PC-3 (cell line): Measurements from ENCODE around the gene SULT1B1. TPM values are rescaled to one million over a fixed set of nuclear protein-coding genes. Genes with fewer than 3 reads are reported as not detected.

Experiments
- ATAC-seq: fragments of 200-7000 bp; cut with Tn5 transposase; 2 replicates; pipeline ENCODE4 v1.9.1; 2020; ENCODE audit warnings: mild to moderate bottlenecking, moderate library complexity
- BruUV-seq: library from RNA; stranded (reverse); fragments of 400-500 nt; replicated peaks from 2 replicates; lab custom pipeline; 2021; lab: Mats Ljungman, UMichigan
- CTCF ChIA-PET: fragments of 300-600 bp; sonication (Branson Sonifier 250); formaldehyde crosslinking; loops from one replicate; lab custom pipeline; 2022; ENCODE audit warnings: antibody characterized with exemption; lab: Charles Lee
- POLR2A ChIA-PET: fragments of 300-600 bp; sonication (Branson Sonifier 250); formaldehyde crosslinking; loops from one replicate; lab custom pipeline; 2022; ENCODE audit warnings: antibody characterized with exemption; ENCODE audit not compliant: unreplicated experiment; lab: Charles Lee
- DNase-seq: peaks from one replicate; pipeline ENCODE4 v3.0.0-alpha.2; 2015
- H2AFZ ChIP-seq: fragments of 300-600 bp; sonication (generic); 2 replicates; pipeline ENCODE4 v1.6.0; 2016; ENCODE audit warnings: antibody characterized with exemption, low read length
- H3F3A ChIP-seq: fragments of 300-600 bp; sonication (generic); one replicate; pipeline ENCODE4 v1.6.0; 2017; ENCODE audit warnings: antibody characterized with exemption, low read length, control low read depth, mild to moderate bottlenecking; ENCODE audit not compliant: unreplicated experiment
- H3K27ac ChIP-seq: fragments of 300-600 bp; sonication (generic); 2 replicates; pipeline ENCODE4 v1.5.1; 2016; ENCODE audit warnings: mild to moderate bottlenecking, low read length
- H3K27me3 ChIP-seq: fragments of 300-600 bp; sonication (generic); 2 replicates; pipeline ENCODE4 v1.6.1; 2016; ENCODE audit warnings: low read length, mixed read lengths
- H3K36me3 ChIP-seq: fragments of 300-600 bp; sonication (generic); 2 replicates; pipeline ENCODE4 v1.6.1; 2016; ENCODE audit warnings: low read depth, mixed run types, low read length, mixed read lengths
- H3K4me1 ChIP-seq: fragments of 300-600 bp; sonication (generic); 2 replicates; pipeline ENCODE4 v1.5.1; 2016; ENCODE audit warnings: low read length; ENCODE audit not compliant: insufficient read depth
- H3K4me2 ChIP-seq: fragments of 300-600 bp; sonication (generic); 2 replicates; pipeline ENCODE4 v1.6.0; 2016; ENCODE audit warnings: low read length
- H3K4me3 ChIP-seq: fragments of 300-600 bp; sonication (generic); 2 replicates; pipeline ENCODE4 v1.5.1; 2016; ENCODE audit warnings: mild to moderate bottlenecking, low read length, mixed read lengths
- H3K79me2 ChIP-seq: fragments of 300-600 bp; sonication (generic); 2 replicates; pipeline ENCODE4 v1.6.1; 2017; ENCODE audit warnings: low read length, mixed read lengths
- H3K9ac ChIP-seq: fragments of 300-600 bp; sonication (generic); 2 replicates; pipeline ENCODE4 v1.6.0; 2016; ENCODE audit warnings: mild to moderate bottlenecking, low read length
- H3K9me2 ChIP-seq: fragments of 300-600 bp; sonication (generic); replicated peaks from 2 replicates; pipeline ENCODE4 v1.6.1; 2016; ENCODE audit warnings: mixed run types, low read length, mixed read lengths
- H3K9me3 ChIP-seq: fragments of 300-600 bp; sonication (generic); 2 replicates; pipeline ENCODE4 v1.6.1; 2016; ENCODE audit warnings: low read length, mixed read lengths
- H4K20me1 ChIP-seq: fragments of 300-600 bp; sonication (generic); 2 replicates; pipeline ENCODE4 v1.6.1; 2016; ENCODE audit warnings: low read length, mixed read lengths
- CTCF ChIP-seq: fragments of 300-600 bp; sonication (generic); conservative IDR thresholded peaks from 2 replicates; pipeline ENCODE4 v1.5.1; 2017; ENCODE audit warnings: antibody characterized with exemption, low read depth, mild to moderate bottlenecking, low read length
- EZH2 ChIP-seq: fragments of 300-600 bp; sonication (generic); IDR thresholded peaks from one replicate; pipeline ENCODE4 v1.6.1; 2017; ENCODE audit warnings: antibody characterized with exemption, mild to moderate bottlenecking, low read length; ENCODE audit not compliant: unreplicated experiment
- EZH2phosphoT487 ChIP-seq: fragments of 300-600 bp; sonication (generic); IDR thresholded peaks from 2 replicates; pipeline ENCODE4 v1.6.1; 2018; ENCODE audit warnings: mild to moderate bottlenecking, antibody characterized with exemption, low read length, borderline replicate concordance
- intact Hi-C: fragments of 100-400 bp; cut with micrococcal nuclease; formaldehyde crosslinking; loops from 2 replicates; pipeline ENCODE4 v1.9.0; 2023
- total RNA-seq: library from RNA; depleted of rRNA; stranded (reverse); fragments of >200 nt; gene quantifications from 2 replicates; pipeline ENCODE4 v1.2.3, GENCODE V29; 2014

The SULT1B1 gene
- total RNA-seq, 1 experiment from 2014 or later, result 0.04 TPM

GRCh38 chr4:69714086-69714485 is 46.3 kb downstream of the SULT1B1 start:
- H3K36me3 ChIP-seq, result no peaks in the 10 kb centered on the region
- CTCF ChIA-PET, result no interaction called here
- DNase-seq, result no peak
- H3K27me3 ChIP-seq, result no peaks in the 10 kb centered on the region
- no peaks in the 10 kb centered on the region for H3K9me2 ChIP-seq
- H3K4me2 ChIP-seq, result no peak overlapping the region
- H2AFZ ChIP-seq, result no peak overlapping the region
- no peak for ATAC-seq
- no peaks in the 10 kb centered on the region for H4K20me1 ChIP-seq
- intact Hi-C loops, result no loop called here
- BruUV-seq, result no TSS peak
- peaks cover 11% of the 10 kb centered on the region for H3K4me1 ChIP-seq
- TF ChIP-seq EZH2phosphoT487, result no peak
- TF ChIP-seq CTCF, result no peak
- TF ChIP-seq EZH2, result no peak
- H3K9ac ChIP-seq, result no peak overlapping the region
- H3F3A ChIP-seq, result no peaks in the 10 kb centered on the region
- no peak overlapping the region for H3K4me3 ChIP-seq
- POLR2A ChIA-PET, result no interaction called here
- H3K9me3 ChIP-seq, result no peaks in the 10 kb centered on the region
- no peaks in the 10 kb centered on the region for H3K79me2 ChIP-seq
- H3K27ac ChIP-seq, result no peak overlapping the region

- DNase-seq (no peak), ATAC-seq (no peak)
- Histone ChIP-seq H2AFZ (no peak overlapping the region), H3K4me2 (no peak overlapping the region), H3K9ac (no peak overlapping the region), H3K79me2 (no peaks in the 10 kb centered on the region), H3K4me3 (no peak overlapping the region), H4K20me1 (no peaks in the 10 kb centered on the region), H3K4me1 (peaks cover 6% of the 10 kb centered on the region), H3K9me2 (no peaks in the 10 kb centered on the region), H3F3A (no peaks in the 10 kb centered on the region), H3K27ac (no peak overlapping the region), H3K9me3 (no peaks in the 10 kb centered on the region), H3K27me3 (no peaks in the 10 kb centered on the region), H3K36me3 (no peaks in the 10 kb centered on the region)
- no TSS peak for BruUV-seq
- intact Hi-C loops, result no loop called here
- TF ChIP-seq EZH2, result no peak
- no peak for TF ChIP-seq EZH2phosphoT487
- no peak for TF ChIP-seq CTCF
- CTCF ChIA-PET, result no interaction called here
- POLR2A ChIA-PET, result no interaction called here
These were observed 46.8 kb downstream of the SULT1B1 start for GRCh38 chr4:69713593-69713992.

- POLR2A ChIA-PET, result no interaction called here
These were observed 49.8 kb downstream of the SULT1B1 start for GRCh38 chr4:69710580-69710979.

More at GRCh38 chr4:69710580-69710979, 49.8 kb downstream of the SULT1B1 start:
- Histone ChIP-seq H3K9me3 (no peaks in the 10 kb centered on the region), H3K79me2 (no peaks in the 10 kb centered on the region), H3K9me2 (no peaks in the 10 kb centered on the region), H3K4me1 (peaks cover 13% of the 10 kb centered on the region), H2AFZ (no peak overlapping the region), H3F3A (no peaks in the 10 kb centered on the region), H4K20me1 (no peaks in the 10 kb centered on the region), H3K27me3 (no peaks in the 10 kb centered on the region), H3K4me2 (no peak overlapping the region), H3K36me3 (no peaks in the 10 kb centered on the region), H3K9ac (no peak overlapping the region), H3K27ac (no peak overlapping the region), H3K4me3 (no peak overlapping the region)
- ATAC-seq, result no peak
- DNase-seq, result no peak
- intact Hi-C loops, result no loop called here
- no peak for TF ChIP-seq CTCF
- TF ChIP-seq EZH2phosphoT487, result no peak
- TF ChIP-seq EZH2, result no peak
- no TSS peak for BruUV-seq
- CTCF ChIA-PET, result no interaction called here
